ENCODE data around the gene LENG9.

- TF ChIP-seq CTCF (IDR thresholded peaks at IDR 0.05) (no peak), POLR2A (IDR thresholded peaks at IDR 0.05) (no peak), POLR2AphosphoS5 (IDR thresholded peaks at IDR 0.05) (no peak)
Measured at GRCh38 chr19:54431255-54431838, 32.2 kb downstream of the LENG9 start.

All from stomach (tissue), 4 donors.